Stimulated activated CD4-positive, alpha-beta T cell treated with anti-CD3 and anti-CD28 coated beads, TNF-alpha, amount 100 ng/mL, for 24 hours (primary cell): ENCODE measurements around the gene PWWP2A.
"Not testable (repeated sequence)": the region's sequence is repeated elsewhere in the genome, so short reads cannot be mapped to it uniquely, and the experiment has no call there.

ENCODE experiments used
- DNase-seq, 3 experiments: peaks; one replicate each; pipeline ENCODE4 v3.0.0-alpha.2; 2020; ENCODE audit warnings: low read depth in 3 of 3

The PWWP2A gene

DNA sequence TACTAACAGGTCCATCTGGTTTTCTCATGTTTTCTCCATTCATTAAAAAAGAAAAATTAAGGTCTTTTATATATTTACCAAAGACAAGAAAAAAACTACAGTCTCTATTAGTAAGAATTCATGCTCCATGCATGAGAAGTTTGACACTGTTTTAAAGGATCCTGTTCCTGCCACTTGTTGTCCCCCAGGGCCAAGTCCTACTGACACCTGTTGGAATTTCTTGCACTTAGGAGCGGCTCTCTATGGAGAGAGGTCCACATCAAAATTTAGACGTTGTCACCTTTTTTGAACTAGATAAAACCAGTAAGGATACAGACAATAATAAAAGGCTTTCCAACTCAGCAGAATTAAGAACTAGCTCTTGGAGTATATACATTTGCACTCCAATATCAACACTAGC lies 42.3 kb downstream of the PWWP2A start:
- no peak for DNase-seq

DNA sequence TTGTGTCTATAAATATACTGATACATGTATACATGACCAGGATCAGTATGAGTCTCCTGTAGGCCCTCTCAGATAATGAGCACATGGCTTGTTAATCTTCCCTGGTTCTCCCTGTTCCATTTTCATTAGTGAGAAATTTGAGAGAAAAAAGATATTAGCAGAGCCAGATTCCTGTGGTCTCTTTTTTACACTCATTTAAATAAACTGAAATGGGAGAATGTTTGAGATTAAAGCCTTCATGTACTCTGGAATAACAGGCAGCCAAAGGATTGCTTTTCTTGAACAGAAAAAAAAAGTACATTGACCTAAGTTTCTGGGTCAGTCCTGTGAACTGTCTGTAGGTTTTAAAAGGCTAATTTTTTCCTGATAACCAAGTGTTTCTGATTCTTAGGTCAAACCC lies 44.2 kb downstream of the PWWP2A start:
- no peak for DNase-seq

- DNase-seq: no peak
Observed at GRCh38 chr5:160071916-160072315, 47.3 kb downstream of the PWWP2A start.

- DNase-seq: no peak
Observed at GRCh38 chr5:160071516-160071915, 47.7 kb downstream of the PWWP2A start.

DNA sequence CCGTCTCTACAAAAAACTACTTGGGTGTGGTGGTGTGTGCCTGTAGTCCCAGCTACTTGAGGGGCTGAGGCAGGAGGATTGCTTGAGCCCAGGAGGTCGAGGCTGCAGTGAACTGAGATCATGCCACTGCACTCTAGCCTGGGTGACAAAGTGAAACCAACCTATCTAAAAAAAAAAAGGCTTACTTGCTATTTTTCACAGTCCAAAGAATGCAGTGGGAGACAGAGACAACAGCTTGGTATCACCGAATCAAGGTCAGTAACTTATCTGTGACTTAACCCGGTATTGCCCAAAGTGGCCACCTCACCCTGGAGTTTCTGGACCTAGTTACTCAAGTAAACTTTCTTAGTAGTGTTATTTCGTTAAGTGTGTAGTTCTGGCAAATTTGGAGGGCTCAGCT lies 50.1 kb downstream of the PWWP2A start:
- DNase-seq: not testable (repeated sequence)

DNA sequence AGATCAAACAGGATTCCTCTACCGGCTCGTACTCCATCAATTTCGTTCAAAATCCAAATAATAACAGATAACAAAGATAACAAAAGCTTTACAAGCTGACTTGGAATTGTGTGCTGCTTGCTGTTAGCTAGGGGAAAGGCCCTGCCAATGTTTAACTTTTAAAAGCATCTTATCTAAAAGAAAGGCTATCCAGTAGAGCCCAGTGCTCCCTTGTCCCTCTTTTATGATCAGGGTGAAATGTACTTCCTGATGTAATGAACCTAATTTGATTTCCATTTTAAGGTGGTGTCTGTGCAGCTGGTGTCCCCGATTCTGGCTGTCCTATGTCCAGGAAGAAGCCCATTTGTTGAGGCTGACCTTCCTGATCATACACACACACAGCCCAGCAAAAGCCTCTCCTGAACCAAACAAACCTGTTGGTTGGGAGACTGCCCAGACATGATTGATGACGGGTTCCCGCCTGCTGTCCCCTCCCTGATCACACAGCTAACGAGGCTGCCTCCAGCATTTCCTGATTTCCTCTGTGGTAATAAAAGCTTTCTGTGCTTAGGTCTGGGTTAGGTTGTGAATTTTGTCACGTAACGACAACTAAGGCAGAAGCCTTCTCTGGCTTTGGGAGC lies 54.1 kb downstream of the PWWP2A start:
- DNase-seq: no peak

GRCh38 chr5:160064417-160064810 lies 54.8 kb downstream of the PWWP2A start:
- DNase-seq: no peak

DNA sequence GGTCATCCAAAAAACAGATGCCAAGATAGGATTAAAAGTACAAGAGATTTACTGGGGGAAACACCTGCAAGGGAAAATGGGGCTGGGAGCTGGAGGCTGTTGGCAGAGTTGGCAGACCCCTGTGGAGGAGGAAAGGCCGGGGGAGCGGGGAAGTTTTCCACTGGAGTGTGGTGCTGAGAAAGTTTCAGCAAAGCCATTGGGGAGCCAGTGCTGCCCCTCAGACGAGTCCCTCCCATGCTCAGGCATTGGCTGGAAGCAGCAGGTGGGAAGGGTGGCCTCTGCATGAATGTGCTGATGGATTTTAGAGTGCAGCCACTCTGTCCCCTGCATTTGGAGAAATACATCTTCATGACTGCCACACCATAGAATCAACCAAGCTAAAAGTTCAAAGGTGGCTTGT lies 57.5 kb downstream of the PWWP2A start:
- DNase-seq: no peak

GRCh38 chr5:160060001-160060400 lies 59.2 kb downstream of the PWWP2A start:
- no peak for DNase-seq

DNA sequence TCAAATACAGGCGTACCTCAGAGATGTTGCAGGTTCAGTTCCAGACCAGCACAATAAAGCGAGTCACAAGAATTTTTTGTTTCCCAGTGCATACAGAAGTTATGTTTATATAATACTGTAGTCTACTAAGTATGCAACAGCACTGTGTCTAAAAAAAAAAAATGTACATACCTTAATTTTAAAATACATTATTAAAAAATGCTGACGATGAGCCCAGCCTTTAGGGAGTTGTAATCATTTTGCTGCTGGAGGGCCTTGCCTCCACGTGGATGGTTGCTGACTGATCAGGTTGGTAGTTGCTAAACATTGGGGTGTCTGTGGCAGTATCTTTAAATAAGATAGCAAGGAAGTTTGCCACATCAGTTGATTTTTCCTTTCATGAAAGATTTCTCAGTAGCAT lies 62.0 kb downstream of the PWWP2A start:
- DNase-seq: no peak

GRCh38 chr5:160054831-160055230 lies 64.4 kb downstream of the PWWP2A start:
- no peak for DNase-seq

DNA sequence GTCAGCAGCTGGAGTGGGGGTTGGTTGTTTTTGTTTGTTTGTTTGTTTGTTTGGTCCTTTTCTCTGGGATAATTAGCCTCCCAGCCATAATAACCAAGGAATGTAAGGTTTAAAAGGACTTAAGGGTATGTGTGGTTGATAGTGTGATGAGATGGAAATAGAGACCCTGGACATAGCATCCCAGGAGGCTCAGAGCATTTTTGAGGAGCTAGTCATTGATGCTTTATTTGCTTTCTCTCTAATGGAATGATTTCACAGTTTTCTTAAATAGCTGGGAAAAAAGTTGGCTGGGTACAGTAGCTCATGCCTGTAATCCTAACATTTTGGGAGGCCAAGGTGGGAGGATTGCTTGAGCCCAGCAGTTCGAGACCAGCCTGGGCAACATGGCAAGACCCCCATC lies 65.2 kb downstream of the PWWP2A start:
- no peak for DNase-seq

DNA sequence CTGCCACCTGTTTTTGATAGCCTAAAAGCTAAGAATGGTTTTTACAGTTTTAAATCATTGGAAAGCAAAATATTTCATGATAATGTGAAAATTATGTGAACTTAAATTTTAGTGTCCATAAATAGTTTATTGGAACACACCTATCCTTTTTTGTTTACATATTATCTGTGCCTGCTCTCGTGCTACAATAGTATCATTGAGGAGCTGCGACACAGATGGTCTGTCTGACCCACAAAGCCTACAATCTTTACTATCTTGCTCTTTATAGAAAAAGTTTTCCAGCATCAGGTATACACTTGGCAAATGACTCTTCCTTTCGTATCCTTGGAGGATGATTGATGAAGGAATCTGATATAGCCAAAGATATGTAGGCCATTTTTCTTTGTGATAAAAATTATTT lies 70.2 kb downstream of the PWWP2A start:
- DNase-seq: no peak

- DNase-seq: no peak
Observed at GRCh38 chr5:160048131-160048530, 71.1 kb downstream of the PWWP2A start.

DNA sequence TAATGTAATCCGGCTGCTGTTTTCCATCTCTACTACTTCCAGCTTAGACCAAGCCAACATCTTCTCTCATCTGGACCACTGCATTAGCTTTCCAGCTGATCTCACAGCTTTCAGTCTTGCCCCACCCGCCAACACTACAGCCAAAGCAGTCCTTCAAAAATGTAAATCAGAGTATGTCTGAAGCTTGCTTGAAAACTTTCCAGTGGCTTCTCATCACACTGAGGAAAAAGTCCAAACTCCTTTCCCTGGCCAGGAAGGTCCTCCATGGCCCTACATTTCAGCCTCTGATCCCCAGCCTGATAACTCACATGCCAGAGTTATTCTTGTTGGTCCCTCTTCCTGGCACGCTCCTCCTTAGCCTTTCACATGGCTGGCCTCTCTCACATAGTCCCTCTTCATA lies 71.8 kb downstream of the PWWP2A start:
- no peak for DNase-seq

DNA sequence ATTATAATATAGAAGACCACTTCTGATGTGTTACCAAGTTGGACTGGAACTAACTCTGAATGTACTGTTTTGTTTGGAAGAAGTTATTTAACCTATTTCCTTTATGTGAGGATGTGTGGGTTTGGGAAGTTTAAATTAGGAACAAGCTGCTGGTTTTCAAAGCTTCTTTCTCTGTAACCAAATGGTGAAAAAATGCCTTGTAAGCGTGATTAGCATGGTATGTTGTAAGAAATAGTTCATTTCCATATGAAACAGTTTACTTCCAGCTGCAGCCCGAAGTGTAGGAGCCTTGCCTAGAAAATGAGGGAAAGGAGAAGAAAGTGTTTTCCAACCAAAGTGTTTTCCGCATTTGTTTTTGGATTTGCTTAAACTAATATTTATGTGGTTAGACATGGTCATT lies 74.3 kb downstream of the PWWP2A start:
- no peak for DNase-seq

DNA sequence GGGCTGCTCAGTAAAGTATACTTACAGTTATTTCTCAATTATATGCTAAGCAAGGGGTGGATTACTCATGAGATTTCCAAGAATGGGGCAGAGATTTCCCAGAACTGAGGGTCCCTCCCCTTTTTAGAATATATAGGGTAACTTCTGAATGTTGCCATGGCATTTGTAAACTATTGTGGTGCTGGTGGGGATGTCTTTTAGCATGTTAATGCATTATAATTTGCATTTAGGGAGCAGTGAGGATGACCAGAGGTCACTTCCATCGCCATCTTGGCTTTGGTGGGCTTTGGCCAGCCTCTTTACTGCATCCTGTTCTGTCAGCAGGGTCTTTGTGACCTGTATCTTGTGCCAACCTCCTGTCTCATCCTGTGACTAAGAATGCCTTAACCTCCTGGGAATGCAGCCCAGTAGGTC lies 74.9 kb downstream of the PWWP2A start:
- no peak for DNase-seq

DNA sequence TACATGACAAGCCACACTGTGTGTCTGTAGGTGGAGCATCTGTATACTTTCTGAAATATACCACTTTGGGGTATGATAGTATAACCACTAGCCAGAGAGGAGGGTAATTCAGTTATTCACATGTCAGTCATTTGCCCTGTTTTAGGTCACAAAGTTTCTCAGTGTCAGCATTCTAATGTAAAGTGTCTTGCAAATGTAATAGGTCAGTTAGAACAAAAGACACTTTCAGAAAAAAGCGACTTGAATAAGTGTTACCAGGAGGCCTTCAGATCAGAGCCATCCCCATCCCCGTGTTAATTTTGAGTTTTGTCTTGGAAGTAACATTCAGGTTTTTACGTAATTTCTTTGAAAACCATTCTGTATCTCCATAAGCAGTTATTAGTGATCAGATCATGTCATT lies 76.6 kb downstream of the PWWP2A start:
- no peak for DNase-seq
